Esophagus muscularis mucosa (tissue), 4 donors: ENCODE measurements around the gene SART1. TPM values are rescaled to one million over a fixed set of nuclear protein-coding genes. Genes with fewer than 3 reads are reported as not detected.

ENCODE experiments used
- DNase-seq: peaks from one replicate; pipeline ENCODE4 v3.0.0-alpha.2; 2017; ENCODE audit errors: extremely low spot score
- H3K27ac ChIP-seq, 4 donors: fragments of 200-600 bp; sonication (generic); replicated peaks in 1 of 4; 1 replicate in 3 of 4; 2 replicates in 1 of 4; pipeline ENCODE4 v1.5.1; 2016 to 2019; ENCODE audit warnings: mild to moderate bottlenecking in 1 of 4
- H3K27me3 ChIP-seq, 4 donors: fragments of 200-600 bp; sonication (generic); one replicate each; pipeline versions ENCODE4 v1.5.1 to v1.6.0; 2016 to 2019
- H3K36me3 ChIP-seq, 4 donors: fragments of 200-600 bp; sonication (generic); one replicate each; pipeline ENCODE4 v1.5.1; 2016 to 2019
- H3K4me1 ChIP-seq, 4 donors: fragments of 200-600 bp; sonication (generic); one replicate each; pipeline ENCODE4 v1.5.1; 2016 to 2019
- H3K4me3 ChIP-seq, 4 donors: fragments of 200-600 bp; sonication (generic); 1 replicate in 2 of 4; 2 replicates in 2 of 4; pipeline ENCODE4 v1.5.1; 2016 to 2019; ENCODE audit warnings: mild to moderate bottlenecking in 4 of 4, moderate library complexity in 1 of 4
- H3K9me3 ChIP-seq, 4 donors: fragments of 200-600 bp; sonication (generic); 1 replicate in 3 of 4; 2 replicates in 1 of 4; pipeline ENCODE4 v1.5.1; 2016 to 2019
- EP300 ChIP-seq: sonication (generic); formaldehyde crosslinking; IDR thresholded peaks from one replicate; pipeline ENCODE4 v1.6.1; 2017; ENCODE audit warnings: antibody characterized with exemption
- POLR2A ChIP-seq: fragments of 450-650 bp; IDR thresholded peaks from one replicate; pipeline ENCODE4 v1.6.1; 2017; ENCODE audit warnings: antibody characterized with exemption, moderate library complexity, mild to moderate bottlenecking, low read depth
- POLR2AphosphoS5 ChIP-seq, 2 donors: sonication (generic); formaldehyde crosslinking; IDR thresholded peaks; one replicate each; pipeline ENCODE4 v1.6.1; 2017; ENCODE audit warnings: antibody characterized with exemption in 2 of 2
- WGBS: methylation state at CpG from one replicate; pipeline ENCODE4 v1.1.5; 2018; 5-methylcytosine and 5-hydroxymethylcytosine counted together
- intact Hi-C: fragments of 100-400 bp; cut with DNase I; formaldehyde crosslinking; loops from one replicate; pipeline ENCODE4 v1.15.1; 2023
- total RNA-seq, 4 donors: library from RNA; depleted of rRNA; stranded (reverse); fragments of >200 nt; gene quantifications; one replicate each; pipeline versions ENCODE4 v1.1.0 to v1.2.1, GENCODE V29; 2016
- TF ChIP-seq, protein P1 (sequence below), 3 experiments: fragments of 200-600 bp in 2 of 3; fragments of 450-650 bp in 1 of 3; sonication (generic) in 2 of 3; IDR thresholded peaks; one replicate each; pipeline ENCODE4 v1.5.1; 2017 to 2019; ENCODE audit warnings: antibody characterized with exemption in 3 of 3, mild to moderate bottlenecking in 2 of 3, moderate library complexity in 1 of 3

Gene SART1
- total RNA-seq, 4 donors from 2014 or later = 47.8 to 65.0 (median 58.7) TPM

DNA sequence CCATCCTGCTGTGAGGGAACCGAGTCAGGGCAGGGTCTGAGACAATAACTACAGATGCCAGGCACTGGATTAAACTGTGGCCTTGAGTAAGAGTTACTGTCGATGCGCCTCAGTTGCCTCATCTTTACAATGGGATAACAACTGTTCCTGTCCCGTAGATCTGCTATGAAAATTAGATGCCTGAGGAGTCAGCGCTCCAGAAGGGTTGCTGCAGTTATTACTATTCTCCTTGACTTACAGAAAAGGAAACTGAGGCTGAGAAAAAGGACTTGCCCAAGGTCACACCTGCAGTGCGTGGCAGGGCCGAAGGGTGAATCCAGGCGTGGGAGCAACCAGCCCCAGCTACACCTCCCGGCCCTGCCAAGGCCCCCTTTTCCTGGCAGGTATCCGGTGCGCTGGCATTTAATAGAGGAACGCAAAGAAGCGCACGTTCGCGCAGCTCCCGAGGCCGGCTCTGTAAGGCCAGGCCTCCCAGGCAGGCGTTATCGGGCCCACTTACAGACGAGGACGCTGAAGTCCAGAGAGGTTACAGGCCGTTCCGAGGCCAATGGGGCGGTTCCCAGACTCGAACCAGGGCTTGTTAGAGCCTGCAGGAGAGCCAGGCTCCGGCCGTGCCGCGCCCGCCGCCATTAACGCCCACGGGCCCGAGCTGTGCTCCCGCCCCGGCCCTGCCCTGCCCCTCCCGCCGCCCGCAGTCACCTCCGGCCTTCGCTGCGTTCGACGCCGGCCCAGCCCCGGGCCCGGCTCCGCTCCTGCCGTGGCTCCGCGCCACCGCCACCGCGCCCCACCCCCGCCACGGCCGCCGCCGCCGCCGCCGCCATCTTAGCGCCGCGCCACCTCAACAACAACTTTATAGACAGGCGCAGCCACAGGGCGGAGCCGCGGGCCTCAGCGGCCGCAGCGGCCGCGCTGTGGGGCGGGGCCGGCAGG is 43.1 kb upstream of the SART1 start, which contains the start of gene C11orf68:
Gene C11orf68 (minus strand): TSS at position 852 of the 930 bp plus-strand sequence. CDS start 31 bp downstream, at position 821.
- TF ChIP-seq POLR2AphosphoS5 (IDR thresholded peaks at IDR 0.05) = peak; percentile 50 to 74
- no peak for TF ChIP-seq EP300
- Histone ChIP-seq H3K27ac (peak within 1 kb of the TSS; percentile 91 to 99 (median 96)), H3K4me3 (peak within 1 kb of the TSS; percentile 68 to 99 (median 88)), H3K27me3 (no peaks in the 10 kb centered on the region), H3K36me3 (peaks cover 7 to 36% (median 27%) of the 10 kb centered on the region in 4 donors), H3K9me3 (no peaks in the 10 kb centered on the region), H3K4me1 (peaks cover 49 to 67% (median 58%) of the 10 kb centered on the region in 4 donors)
- intact Hi-C loops = loop anchor here (1.0 kb wide), 1 partner anchor 30 kb away; the partner anchor contains the start of gene FIBP
- WGBS = 16% methylated on average over 20 of the region's 77 CpGs
- DNase-seq = no peak

DNA sequence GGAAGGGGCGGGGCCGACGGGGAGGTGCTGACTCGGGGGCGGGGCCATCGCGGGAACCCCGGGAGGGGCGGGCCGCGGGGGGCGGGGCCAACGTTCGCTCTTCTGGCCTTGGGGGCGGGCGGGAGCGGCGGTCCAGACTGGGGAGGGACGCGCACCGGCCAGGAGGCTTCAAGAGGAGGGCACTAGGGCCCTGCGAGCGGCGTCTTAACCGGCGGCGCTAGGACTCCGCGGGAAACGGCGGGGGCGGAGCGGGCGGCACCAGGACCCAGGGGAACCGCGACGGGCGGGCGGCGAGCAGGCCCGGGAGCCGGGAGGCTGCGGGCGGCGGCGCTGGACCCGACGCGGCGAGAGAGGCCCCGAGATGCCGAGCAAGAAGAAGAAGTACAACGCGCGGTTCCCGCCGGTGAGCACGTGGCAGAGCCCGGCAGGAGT is 42.4 kb upstream of the SART1 start, which contains the start of gene DRAP1:
Gene DRAP1 (plus strand): TSS at position 286 of the 432 bp plus-strand sequence. CDS start 76 bp downstream, at position 362.
- no CpG with 5 or more reads among the region's 59 CpGs for WGBS
- TF ChIP-seq, protein P1, sequence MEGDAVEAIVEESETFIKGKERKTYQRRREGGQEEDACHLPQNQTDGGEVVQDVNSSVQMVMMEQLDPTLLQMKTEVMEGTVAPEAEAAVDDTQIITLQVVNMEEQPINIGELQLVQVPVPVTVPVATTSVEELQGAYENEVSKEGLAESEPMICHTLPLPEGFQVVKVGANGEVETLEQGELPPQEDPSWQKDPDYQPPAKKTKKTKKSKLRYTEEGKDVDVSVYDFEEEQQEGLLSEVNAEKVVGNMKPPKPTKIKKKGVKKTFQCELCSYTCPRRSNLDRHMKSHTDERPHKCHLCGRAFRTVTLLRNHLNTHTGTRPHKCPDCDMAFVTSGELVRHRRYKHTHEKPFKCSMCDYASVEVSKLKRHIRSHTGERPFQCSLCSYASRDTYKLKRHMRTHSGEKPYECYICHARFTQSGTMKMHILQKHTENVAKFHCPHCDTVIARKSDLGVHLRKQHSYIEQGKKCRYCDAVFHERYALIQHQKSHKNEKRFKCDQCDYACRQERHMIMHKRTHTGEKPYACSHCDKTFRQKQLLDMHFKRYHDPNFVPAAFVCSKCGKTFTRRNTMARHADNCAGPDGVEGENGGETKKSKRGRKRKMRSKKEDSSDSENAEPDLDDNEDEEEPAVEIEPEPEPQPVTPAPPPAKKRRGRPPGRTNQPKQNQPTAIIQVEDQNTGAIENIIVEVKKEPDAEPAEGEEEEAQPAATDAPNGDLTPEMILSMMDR (IDR thresholded peaks at IDR 0.05) = peak in 1 of 3 experiments; percentile 36
- TF ChIP-seq EP300 = no peak
- TF ChIP-seq POLR2A = peak; percentile 60
- TF ChIP-seq POLR2AphosphoS5 (IDR thresholded peaks at IDR 0.05) = peak; percentile 82 to 89
- Histone ChIP-seq H3K27me3 (no peaks in the 10 kb centered on the region), H3K27ac (peak within 1 kb of the TSS; percentile 91 to 99 (median 96)), H3K4me1 (peaks cover 49 to 64% (median 58%) of the 10 kb centered on the region in 4 donors), H3K36me3 (peaks cover 7 to 36% (median 28%) of the 10 kb centered on the region in 4 donors), H3K4me3 (peak within 1 kb of the TSS; percentile 68 to 99 (median 88)), H3K9me3 (no peaks in the 10 kb centered on the region)
- intact Hi-C loops = no loop called here
- DNase-seq = peak; percentile 99

DNA sequence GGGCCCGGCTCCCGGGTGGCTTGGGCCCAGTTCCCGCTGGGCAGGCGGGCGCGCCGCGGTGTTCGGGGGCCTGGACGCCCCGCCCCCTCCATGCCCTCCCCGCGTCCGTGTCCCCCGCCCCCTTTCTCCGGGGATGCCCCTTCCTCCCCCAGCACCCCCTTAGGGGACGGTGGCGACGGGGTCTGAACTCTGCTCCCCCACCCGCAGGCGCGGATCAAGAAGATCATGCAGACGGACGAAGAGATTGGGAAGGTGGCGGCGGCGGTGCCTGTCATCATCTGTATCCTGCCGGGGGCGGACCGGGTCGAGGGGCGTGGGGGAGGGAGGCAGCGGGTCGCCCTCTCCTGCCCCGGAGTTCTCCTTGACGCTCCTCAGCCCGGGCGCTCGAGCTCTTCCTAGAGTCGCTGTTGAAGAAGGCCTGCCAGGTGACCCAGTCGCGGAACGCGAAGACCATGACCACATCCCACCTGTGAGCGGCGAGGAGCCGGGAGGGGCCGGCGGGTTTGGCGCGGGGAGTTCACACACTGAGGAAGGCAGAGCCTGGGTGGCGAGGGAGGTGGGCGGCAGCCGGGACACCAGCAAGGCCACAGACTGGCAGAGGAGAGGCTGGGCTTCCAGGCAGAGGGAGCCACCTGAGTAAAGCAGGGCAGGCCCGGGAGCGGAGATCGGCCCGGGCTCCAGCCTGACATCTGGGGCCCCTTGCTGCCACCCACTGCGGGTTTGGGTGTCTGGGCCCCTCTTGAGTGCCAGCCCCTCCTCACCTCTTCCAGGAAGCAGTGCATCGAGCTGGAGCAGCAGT is 41.8 kb upstream of the SART1 start:
- no peak for DNase-seq

DNA sequence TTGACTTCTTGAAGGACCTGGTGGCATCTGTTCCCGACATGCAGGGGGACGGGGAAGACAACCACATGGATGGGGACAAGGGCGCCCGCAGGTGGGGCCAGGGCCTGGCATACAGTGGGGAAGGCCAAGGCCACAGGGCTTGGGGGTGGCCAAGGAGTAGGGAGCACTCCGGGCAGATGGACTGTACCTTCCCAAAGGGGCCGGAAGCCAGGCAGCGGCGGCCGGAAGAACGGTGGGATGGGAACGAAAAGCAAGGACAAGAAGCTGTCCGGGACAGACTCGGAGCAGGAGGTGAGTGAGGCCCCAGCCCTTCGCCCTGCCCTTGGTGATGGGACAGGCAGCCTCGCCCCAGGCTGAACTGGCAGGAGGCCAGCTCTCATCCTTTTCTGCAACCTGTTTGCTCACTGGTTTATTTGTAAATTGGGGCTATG is 41.1 kb upstream of the SART1 start:
- intact Hi-C loops = loop anchor here (5.0 to 10.0 kb wide), 2 partner anchors 37 to 64 kb away; no protein-coding TSS in a partner anchor
- H3K4me3 ChIP-seq = peak overlapping the region; percentile 68 to 99 (median 88)
- TF ChIP-seq EP300 (no peak), POLR2AphosphoS5 (IDR thresholded peaks at IDR 0.05) (no peak), POLR2A (no peak)
- TF ChIP-seq, protein P1 (IDR thresholded peaks at IDR 0.05) = no peak
- H3K9me3 ChIP-seq = no peaks in the 10 kb centered on the region
- H3K4me1 ChIP-seq = peaks cover 40 to 51% (median 48%) of the 10 kb centered on the region in 4 donors
- peaks cover 7 to 39% (median 28%) of the 10 kb centered on the region in 4 donors for H3K36me3 ChIP-seq
- H3K27me3 ChIP-seq = no peaks in the 10 kb centered on the region
- H3K27ac ChIP-seq = peak overlapping the region; percentile 91 to 99 (median 96)
- 63% methylated on average over 14 of the region's 15 CpGs for WGBS
- no peak for DNase-seq

More for the DNA sequence above, 41.8 kb upstream of the SART1 start:
- TF ChIP-seq, protein P1 (IDR thresholded peaks at IDR 0.05) = no peak
- TF ChIP-seq POLR2AphosphoS5 (IDR thresholded peaks at IDR 0.05) = no peak
- TF ChIP-seq POLR2A = no peak
- no peak for TF ChIP-seq EP300
- peak overlapping the region; percentile 68 to 99 (median 88) for H3K4me3 ChIP-seq
- peaks cover 7 to 39% (median 28%) of the 10 kb centered on the region in 4 donors for H3K36me3 ChIP-seq
- 2% methylated on average over 11 of the region's 60 CpGs for WGBS
- H3K4me1 ChIP-seq = peaks cover 46 to 57% (median 54%) of the 10 kb centered on the region in 4 donors
- H3K27me3 ChIP-seq = no peaks in the 10 kb centered on the region
- intact Hi-C loops = loop anchor here (5.0 to 10.0 kb wide), 2 partner anchors 38 to 65 kb away; no protein-coding TSS in a partner anchor
- H3K9me3 ChIP-seq = no peaks in the 10 kb centered on the region
- peak overlapping the region; percentile 91 to 99 (median 96) for H3K27ac ChIP-seq
